Upper lobe of right lung (tissue), 1 donor: Measurements from ENCODE around the gene ATP1A3. TPM values are rescaled to one million over a fixed set of nuclear protein-coding genes. Genes with fewer than 3 reads are reported as not detected.

Source experiments
- ATAC-seq: fragments of 200-7000 bp; cut with Tn5 transposase; one replicate; pipeline ENCODE4 v1.9.1; 2020; ENCODE audit warnings: mild to moderate bottlenecking, moderate library complexity
- DNase-seq: peaks from one replicate; pipeline ENCODE4 v3.0.0-alpha.2; 2020
- H3K27ac ChIP-seq: fragments of 200-600 bp; one replicate; pipeline ENCODE4 v1.8.0; 2022
- H3K27me3 ChIP-seq: fragments of 200-600 bp; one replicate; pipeline ENCODE4 v1.8.0; 2022; ENCODE audit warnings: mild to moderate bottlenecking
- H3K36me3 ChIP-seq: fragments of 200-600 bp; one replicate; pipeline ENCODE4 v1.8.0; 2022
- H3K4me1 ChIP-seq: fragments of 200-600 bp; one replicate; pipeline ENCODE4 v1.8.0; 2022
- H3K4me3 ChIP-seq: fragments of 200-600 bp; one replicate; pipeline ENCODE4 v1.8.0; 2022; ENCODE audit warnings: mild to moderate bottlenecking
- H3K9me3 ChIP-seq: fragments of 200-600 bp; one replicate; pipeline ENCODE4 v1.8.0; 2022
- CTCF ChIP-seq: fragments of 200-600 bp; IDR thresholded peaks from one replicate; pipeline ENCODE4 v1.8.0; 2022; ENCODE audit warnings: antibody characterized with exemption
- intact Hi-C: fragments of 100-400 bp; cut with DNase I; formaldehyde crosslinking; loops from one replicate; pipeline ENCODE4 v1.11.0; 2022
- total RNA-seq: library from RNA; stranded (reverse); fragmentation: NEBNext Ultra II Directional; extraction: Animal tissue kit (Norgen Biotek cat#: 25700); gene quantifications from one replicate; pipeline ENCODE4 v1.2.1, GENCODE V29; 2021
- donor health status: DM: no; HTN: yes; CAD: no; lungs with severe emphysema.

The ATP1A3 gene
- total RNA-seq, 1 donor from 2014 or later, result not detected

GRCh38 chr19:41928221-41928683 lies 65.8 kb downstream of the ATP1A3 start, which contains the start of gene ERFL:
ERFL (minus strand) TSS chr19:41928449; CDS start chr19:41912919, 15,530 bp downstream.
- intact Hi-C loops, result no loop called here
- Histone ChIP-seq H3K9me3 (no peaks in the 10 kb centered on the region), H3K36me3 (no peaks in the 10 kb centered on the region), H3K4me1 (peaks cover 12% of the 10 kb centered on the region), H3K4me3 (peak within 1 kb of the TSS; percentile 50), H3K27ac (no peak within 1 kb of the TSS), H3K27me3 (peaks cover 77% of the 10 kb centered on the region)
- ATAC-seq (peak; percentile 40), DNase-seq (no peak)
- no peak for TF ChIP-seq CTCF

- intact Hi-C loops, result no loop called here
Observed at GRCh38 chr19:41927497-41928192, 66.4 kb downstream of the ATP1A3 start.

GRCh38 chr19:41926763-41927496 lies 67.1 kb downstream of the ATP1A3 start:
- Histone ChIP-seq H3K27me3 (peaks cover 78% of the 10 kb centered on the region), H3K36me3 (no peaks in the 10 kb centered on the region), H3K27ac (no peak overlapping the region), H3K4me1 (peaks cover 12% of the 10 kb centered on the region), H3K9me3 (no peaks in the 10 kb centered on the region), H3K4me3 (no peak overlapping the region)
- TF ChIP-seq CTCF, result no peak
- intact Hi-C loops, result no loop called here
- ATAC-seq, result no peak
- DNase-seq, result no peak

More at GRCh38 chr19:41927497-41928192, 66.4 kb downstream of the ATP1A3 start:
- no peak for DNase-seq
- Histone ChIP-seq H3K4me3 (peak overlapping the region; percentile 50), H3K9me3 (no peaks in the 10 kb centered on the region), H3K27me3 (peaks cover 78% of the 10 kb centered on the region), H3K27ac (no peak overlapping the region), H3K4me1 (peaks cover 12% of the 10 kb centered on the region), H3K36me3 (no peaks in the 10 kb centered on the region)
- TF ChIP-seq CTCF, result no peak
- ATAC-seq, result no peak

GRCh38 chr19:41926028-41926762 lies 67.8 kb downstream of the ATP1A3 start:
- H3K27me3 ChIP-seq, result peaks cover 77% of the 10 kb centered on the region
- DNase-seq (no peak), ATAC-seq (no peak)
- H3K4me1 ChIP-seq, result peaks cover 12% of the 10 kb centered on the region
- no peak overlapping the region for H3K27ac ChIP-seq
- no peaks in the 10 kb centered on the region for H3K36me3 ChIP-seq
- no peaks in the 10 kb centered on the region for H3K9me3 ChIP-seq
- intact Hi-C loops, result no loop called here
- H3K4me3 ChIP-seq, result no peak overlapping the region
- TF ChIP-seq CTCF, result no peak

GRCh38 chr19:41925208-41926003 lies 68.6 kb downstream of the ATP1A3 start:
- H3K4me1 ChIP-seq, result peaks cover 12% of the 10 kb centered on the region
- no peak overlapping the region for H3K4me3 ChIP-seq
- H3K27ac ChIP-seq, result no peak overlapping the region
- no peaks in the 10 kb centered on the region for H3K36me3 ChIP-seq
- peaks cover 77% of the 10 kb centered on the region for H3K27me3 ChIP-seq
- no peak for ATAC-seq
- H3K9me3 ChIP-seq, result no peaks in the 10 kb centered on the region
- TF ChIP-seq CTCF, result no peak
- DNase-seq, result no peak
- intact Hi-C loops, result no loop called here
